Stimulated activated CD4-positive, alpha-beta T cell treated with anti-CD3 and anti-CD28 coated beads, TNF-alpha, amount 100 ng/mL, for 48 hours (primary cell): ENCODE results near the gene FAM171A2.
A peak's percentile ranks its signal among the peaks of the same experiment; 100 is the strongest.
"Not testable (repeated sequence)": the region's sequence is repeated elsewhere in the genome, so short reads cannot be mapped to it uniquely, and the experiment has no call there.

ENCODE experiments used
- DNase-seq, 3 donors: peaks; one replicate each; pipeline ENCODE4 v3.0.0-alpha.2; 2020; ENCODE audit warnings: low read depth in 3 of 3

FAM171A2 gene

GRCh38 chr17:44363613-44364159 is at the start of gene FAM171A2:
TSS of gene FAM171A2 (minus strand) at chr17:44363853. CDS start at chr17:44363714, 139 bp downstream.
- peak in 2 of 3 donors; percentile 50 to 64 for DNase-seq

DNA sequence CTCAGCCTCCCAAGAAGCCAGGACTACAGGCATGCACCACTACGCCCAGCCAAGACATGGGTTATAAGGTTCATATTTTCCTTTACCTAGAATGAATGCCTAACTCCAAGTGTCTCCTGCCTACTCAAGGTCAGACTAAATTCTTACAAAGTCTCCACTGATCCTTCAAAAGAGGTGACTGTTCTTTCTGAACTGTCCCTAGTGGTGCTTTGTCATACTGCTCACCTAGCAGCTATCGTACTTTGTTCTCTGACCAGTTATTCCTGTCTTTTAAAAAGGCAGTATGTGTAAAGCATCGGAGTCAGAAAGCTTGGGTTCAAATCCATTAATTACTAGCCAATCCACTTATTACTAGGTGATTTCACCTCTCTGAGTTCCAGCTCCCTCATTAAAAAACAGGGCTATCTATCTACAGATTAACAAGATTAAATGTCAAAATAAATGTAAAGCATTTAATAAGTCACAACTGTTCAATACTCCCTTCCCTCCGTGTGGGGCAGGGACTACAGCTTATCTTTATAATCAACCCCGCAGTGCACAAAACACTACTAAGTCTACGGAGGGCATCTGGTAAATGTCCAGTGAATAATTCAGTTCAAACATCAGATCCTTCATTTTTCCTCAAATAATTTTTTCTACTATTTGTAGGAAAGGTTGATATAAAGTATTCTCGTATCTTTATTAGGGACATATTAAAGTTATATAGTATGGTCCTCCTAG is 45.8 kb upstream of the FAM171A2 start:
- no peak for DNase-seq

DNA sequence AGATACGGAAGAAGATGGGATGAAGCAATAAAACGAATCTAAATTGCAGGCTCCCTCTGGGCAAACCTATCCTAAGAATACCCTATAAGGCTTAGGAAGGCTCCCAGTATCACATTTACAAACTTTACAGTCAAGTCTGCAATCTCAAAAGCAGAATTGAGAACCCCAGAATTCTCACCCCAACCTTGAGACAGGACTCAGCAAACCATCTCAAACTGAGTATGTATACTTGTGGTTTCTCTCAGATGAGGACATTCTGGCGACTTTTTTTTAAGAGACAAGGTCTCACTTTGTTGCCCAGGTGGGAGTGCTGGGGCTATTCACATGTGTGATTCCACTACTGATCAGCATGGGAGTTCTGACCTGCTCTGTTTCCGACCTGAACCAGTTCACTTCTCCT is 45.1 kb upstream of the FAM171A2 start:
- DNase-seq = no peak

DNA sequence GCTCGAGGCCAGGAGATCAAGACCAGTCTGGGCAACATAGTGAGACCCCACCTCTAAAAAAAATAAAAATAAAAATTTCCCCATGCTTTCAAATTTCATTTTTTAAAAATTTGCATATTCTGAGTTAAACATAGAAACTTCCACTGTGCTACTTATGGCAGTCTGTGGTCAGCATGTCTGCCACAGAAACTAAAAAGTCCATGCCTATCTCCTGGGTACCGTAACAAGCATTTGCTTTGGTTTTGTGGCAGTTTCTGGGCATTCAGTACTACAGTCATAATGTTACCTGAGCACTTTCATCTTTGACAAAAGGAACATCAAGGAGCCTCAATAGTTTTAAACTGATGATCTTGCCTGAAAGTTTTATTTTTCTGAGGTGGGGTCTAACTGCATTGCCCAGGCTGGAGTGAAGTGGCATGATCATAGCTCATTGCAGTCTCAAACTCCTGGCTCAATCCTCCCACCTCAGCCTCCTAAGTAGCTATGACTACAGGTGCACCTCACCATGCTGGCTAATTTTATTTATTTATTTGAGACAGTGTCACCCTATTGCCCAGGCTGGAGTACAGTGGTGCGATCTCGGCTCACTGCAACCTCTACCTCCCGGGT is 39.0 kb upstream of the FAM171A2 start:
- DNase-seq = no peak

DNA sequence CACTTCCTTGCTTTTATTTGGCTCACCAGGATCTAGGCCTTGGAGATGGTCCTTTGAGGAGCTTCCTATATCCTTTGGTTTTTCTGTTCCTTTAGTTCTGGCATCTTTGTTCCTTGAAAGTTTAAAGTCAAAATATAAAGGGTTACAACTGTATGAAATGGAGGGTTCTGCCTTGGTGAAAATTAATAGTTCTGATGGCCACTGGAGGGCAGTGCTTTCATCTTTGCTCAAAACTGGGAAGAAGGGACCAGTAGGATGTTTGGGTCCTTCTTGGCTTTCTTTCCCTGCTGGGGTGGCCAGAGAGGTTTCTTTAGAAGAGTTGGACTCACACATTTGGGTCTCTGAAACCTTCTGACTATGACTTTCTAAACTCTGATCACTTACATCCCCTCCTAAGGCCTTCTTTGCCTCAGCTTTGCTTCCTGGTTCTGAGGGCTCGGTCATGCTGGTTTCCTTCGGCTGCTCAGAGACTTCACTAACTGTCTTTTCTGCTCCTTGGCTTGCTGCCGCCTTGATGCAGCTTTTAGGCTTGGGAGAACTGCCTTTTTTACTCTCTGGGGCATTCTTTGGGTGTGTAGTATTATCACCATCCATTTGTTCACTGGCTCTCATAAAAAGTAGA is 36.7 kb upstream of the FAM171A2 start:
- DNase-seq = no peak

DNA sequence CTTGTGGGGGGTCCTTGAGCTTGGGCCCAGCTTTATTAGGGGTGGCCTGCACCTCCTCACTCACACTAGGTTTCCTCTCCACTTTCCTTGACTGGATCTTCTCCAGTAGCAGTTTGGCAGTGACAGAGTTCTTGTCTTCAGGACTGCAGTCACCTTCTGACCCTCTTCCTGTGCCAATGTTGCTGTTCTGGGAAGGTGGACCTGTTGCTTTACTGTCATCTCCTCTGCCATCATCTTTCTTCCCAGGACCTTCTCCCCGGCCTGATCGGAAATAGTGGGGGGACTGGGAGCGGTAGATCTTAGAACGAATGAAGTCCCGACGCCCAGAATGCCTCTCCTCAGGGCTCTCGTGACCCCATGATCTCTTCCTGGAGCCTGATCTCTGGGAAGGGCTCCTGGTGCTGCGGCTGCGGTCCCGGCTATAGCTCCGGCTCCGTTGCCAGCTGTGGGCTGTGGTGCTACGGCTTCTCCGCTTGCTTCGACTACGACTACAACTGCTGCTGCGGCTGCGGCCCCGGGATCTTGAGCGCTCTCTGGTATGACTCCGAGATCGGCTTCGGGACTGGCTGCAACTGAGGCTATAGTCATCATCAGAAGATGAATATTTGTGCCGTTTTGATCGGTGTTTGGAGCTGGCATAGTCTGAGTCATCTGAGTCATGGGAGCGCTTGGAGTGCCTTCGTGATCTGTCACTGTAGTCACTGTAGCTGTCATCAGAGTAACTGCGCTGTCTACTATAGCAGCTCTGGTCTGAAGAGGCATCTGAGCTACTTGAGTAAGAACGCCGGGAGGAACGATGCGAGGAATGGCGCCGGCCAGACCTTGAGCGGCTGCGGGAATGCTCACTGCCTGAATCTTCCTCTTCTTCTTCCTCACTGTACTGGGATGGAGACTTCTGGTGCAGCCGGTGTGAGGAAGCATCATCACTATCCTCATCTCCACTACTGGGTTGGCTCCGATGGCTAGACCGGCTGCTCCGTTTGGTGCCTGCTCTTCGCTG is 35.3 kb upstream of the FAM171A2 start:
- DNase-seq = no peak

- DNase-seq = no peak
Observed at GRCh38 chr17:44397479-44398440, 34.1 kb upstream of the FAM171A2 start.

GRCh38 chr17:44396946-44397345 is 33.3 kb upstream of the FAM171A2 start:
- DNase-seq = no peak

DNA sequence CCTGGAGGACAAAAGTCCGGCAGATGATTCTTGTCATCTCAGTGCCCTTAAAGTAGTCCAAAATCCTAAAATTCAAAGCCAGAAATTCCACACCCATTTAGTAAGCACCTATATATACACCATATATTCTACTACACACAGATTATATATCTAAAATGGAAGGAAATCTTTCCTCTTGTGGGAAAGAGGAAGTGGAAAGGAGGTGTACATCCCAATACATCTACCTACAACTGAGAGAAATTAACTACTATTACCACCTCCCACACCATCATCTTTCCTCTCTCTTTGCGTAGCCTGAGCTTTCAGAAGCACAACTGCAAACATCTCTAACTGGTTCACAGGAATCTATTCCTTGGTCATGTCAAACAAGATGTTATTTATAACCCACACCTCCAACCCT is 31.2 kb upstream of the FAM171A2 start:
- no peak for DNase-seq

DNA sequence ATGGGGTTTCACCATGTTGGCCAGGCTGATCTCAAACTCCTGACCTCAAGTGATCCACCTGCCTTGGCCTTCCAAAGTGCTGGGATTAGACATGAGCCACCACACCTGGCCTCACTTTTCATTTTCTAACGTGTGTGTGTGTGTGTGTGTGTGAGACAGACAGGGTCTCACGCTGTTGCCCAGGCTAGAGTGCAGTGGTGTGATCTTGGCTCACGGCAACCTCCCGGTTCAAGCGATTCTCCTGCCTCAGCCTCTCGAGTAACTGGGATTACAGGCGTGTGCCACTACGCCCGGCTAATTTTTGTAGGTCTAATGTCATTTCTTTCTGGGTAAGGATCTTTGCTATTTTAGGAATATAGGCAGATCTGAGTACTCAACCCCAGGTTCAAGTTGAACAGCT is 30.5 kb upstream of the FAM171A2 start:
- DNase-seq = not testable (repeated sequence)

DNA sequence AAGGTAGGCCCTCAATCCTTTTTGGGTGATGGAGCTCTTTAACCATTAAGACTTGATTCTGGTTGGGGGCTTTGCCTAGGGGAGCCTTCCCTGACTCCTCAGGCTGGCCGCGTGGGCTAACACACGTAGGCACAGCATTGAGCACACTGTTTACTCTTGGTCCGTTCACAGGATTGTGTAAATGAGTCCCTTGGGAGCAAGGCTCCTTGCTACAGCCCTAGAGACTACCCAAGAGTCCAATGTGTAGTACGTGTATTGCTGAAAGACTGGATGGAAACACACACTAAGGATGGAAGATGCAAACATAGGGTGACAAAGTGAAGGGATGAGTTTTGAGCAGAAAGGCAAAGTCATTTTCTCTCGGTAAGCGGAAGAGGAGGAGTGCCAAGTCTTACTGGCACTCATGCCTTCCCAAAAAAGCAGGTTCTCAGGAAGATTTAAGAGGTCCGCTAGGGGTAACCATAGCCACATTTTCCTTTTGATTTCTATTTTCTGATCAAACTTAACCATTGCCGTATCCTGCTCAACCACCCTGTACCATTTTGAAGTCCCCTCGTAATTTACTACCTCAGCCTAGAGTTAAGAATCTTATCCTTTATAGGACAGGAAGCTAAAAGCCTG is 26.7 kb upstream of the FAM171A2 start:
- no peak for DNase-seq

DNA sequence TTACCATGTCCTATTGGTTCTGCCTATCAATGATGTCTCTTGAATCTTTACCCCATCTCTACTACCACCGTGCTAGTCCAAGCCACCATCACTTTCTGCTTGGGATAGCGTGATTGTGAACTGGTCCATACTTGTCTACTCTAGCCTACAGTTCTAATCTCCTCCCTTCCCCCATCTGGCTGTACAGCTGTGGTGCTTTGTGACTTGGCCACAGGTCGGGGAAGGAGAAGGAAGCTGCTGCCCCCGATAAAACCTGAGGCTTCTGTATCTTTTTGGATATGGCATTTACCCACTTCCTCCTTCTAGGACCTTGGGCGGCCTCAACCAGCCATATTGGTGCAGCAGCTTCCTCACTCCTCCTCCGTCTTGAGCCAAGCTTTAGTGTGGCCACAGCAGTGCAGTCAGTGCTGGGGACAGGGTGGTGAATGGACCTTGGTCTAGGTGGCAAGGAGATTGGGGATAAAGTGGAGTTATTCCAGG is 26.1 kb upstream of the FAM171A2 start:
- DNase-seq = no peak

DNA sequence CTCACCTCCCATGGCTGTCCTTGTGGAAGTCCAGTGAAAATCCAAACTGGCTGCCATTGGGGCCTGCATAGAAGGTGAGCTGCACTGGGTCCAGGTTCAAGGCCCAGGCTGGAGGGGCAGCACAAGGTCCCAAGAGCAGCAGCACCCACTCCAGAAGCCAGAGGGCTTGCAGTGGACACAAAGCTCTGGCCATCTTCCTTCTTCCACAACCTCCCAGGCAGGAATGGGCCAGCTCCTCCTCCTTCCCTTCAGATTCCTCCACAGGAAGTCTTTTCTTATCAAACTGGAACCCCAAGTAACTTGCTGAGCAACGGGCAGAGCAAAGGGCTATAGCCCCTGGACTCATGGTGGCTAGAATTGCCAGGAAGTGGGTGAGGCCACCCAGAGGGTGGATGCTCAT is 25.6 kb upstream of the FAM171A2 start, which contains the start of gene ITGA2B:
ITGA2B (minus strand) TSS at position 369 of the 400 bp plus-strand sequence; CDS start at position 193, 176 bp downstream.
- no peak for DNase-seq

- no peak for DNase-seq
Observed at GRCh38 chr17:44387804-44388203, 24.2 kb upstream of the FAM171A2 start.

GRCh38 chr17:44386182-44386525 is 22.5 kb upstream of the FAM171A2 start:
- DNase-seq = no peak

DNA sequence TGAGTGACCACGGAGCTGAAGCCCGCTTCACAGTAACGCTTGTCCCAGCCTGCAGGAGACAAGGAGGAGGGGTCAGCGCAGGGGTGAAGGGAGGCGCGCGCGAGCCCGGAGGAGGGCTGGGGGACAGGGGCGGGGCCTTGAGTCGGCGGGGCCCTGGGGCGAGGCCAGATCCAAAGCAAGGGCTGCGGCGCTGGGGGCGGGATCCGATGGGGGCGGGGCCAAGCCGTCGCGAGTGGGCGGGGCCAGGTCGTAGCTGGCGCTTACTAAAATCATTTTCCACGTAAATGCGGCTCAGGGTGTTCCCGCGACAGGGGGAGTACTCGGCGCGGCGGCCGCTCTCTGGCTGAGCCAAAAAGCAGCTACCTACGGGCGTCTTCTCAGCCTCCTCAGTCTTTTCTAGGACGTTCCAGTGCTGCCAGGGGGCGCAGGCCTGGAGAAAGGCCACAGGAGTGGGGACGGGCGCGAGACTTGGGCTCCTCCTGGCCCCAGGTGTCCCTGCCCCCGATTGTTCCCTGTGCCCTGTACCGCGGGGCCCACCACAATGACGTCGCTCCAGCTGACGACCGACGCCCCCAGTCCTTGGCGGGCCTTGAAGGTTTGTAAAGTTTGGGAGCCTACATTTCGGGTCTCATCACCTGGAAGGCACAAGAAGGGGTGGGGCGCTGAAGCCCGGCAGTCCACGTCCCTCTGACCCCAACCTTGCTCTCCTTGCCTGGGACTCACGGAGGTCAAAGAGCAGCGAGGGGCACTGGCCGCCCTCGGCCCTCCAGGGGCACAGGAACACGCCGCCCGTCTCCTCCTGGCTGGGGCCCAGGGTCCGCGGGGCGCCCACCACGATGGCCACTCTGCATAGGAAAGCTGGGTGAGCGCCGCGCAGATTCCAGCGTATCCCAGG is 21.9 kb upstream of the FAM171A2 start:
- DNase-seq = peak; percentile 80 to 88 (median 81)

DNA sequence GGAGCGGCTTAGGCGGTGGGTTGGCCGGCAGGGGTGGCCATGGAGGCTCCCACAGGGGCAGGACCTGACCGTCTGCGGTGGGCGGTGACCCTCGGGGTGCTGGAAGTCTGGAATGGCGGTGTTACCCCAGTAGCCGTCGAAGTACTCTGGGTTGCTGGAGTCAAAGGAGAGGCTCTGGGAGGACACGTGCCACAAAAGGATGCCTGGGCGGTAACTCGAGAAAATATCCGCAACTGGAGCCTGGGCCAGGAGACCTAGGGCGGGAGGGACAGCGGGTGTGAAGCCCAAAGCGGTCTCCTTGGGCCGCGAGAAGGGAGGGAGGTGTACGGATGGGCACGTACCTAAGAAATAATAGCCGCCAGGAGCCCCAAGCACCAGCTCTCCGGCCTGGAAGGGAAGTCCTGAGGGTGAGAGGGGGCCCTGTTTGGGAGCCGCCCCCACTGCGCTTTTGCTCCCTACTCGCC is 21.2 kb upstream of the FAM171A2 start:
- peak in 1 of 3 donors; percentile 11 for DNase-seq

DNA sequence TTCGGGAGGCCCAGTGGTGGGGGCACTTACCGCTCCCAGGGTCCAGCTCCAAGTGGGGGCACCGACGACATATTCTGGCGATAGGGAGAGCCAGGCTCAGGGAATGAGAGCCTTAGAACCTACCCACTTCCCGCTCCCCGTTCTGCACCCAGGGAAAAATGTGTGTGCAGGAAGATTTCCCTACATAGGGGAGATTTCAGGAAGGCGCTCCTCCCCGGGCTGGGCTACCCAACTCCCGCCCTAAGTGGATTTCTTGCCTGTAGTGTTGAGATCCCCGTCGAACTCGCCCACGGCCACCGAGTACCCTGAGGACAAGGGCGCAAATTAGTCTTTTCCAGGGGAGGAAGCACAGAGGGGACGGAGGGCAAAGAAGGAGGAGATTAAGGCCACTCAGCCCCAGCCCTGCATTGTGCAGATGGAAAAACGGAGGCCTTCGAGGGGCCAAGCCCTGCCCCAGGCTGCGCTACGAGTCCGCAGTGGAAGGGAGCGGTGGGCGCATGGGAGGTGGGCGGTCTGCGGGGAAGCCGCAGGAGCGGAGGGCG is 20.7 kb upstream of the FAM171A2 start:
- DNase-seq = no peak
